ENCODE measurements around the gene PARD6G.

The PARD6G gene, protein sequence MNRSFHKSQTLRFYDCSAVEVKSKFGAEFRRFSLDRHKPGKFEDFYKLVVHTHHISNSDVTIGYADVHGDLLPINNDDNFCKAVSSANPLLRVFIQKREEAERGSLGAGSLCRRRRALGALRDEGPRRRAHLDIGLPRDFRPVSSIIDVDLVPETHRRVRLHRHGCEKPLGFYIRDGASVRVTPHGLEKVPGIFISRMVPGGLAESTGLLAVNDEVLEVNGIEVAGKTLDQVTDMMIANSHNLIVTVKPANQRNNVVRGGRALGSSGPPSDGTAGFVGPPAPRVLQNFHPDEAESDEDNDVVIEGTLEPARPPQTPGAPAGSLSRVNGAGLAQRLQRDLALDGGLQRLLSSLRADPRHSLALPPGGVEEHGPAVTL

DNA sequence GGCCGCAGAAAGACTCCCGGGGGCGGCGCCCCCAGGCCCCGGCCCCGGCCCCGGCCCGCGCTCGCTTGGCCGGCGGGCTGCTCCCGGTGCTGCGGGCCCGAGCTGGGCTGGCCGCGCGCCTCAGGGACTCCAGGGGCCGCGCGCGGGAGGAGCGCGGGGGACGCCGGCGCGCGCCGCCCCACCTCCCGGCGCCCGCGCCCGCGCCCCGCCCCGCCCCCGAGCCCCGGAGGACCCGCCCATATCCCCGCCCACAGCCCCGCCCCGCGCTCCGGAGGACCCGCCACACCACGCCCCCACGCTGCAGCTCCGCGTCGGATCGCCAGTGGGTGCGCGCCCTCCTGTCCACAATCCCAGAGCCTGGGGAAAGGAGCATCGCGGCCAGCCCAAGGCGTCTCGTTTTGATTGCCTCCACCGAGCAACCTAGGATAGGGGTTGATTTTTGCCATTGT is at the start of gene PARD6G:
TSS of gene PARD6G (minus strand) at position 122 of the 449 bp plus-strand sequence. CDS start 166 bp downstream, outside the sequence.
- peak; percentile 13 to 61 (median 30) for DNase-seq (ENCODE audit: low read depth in 3 of 3)

DNA sequence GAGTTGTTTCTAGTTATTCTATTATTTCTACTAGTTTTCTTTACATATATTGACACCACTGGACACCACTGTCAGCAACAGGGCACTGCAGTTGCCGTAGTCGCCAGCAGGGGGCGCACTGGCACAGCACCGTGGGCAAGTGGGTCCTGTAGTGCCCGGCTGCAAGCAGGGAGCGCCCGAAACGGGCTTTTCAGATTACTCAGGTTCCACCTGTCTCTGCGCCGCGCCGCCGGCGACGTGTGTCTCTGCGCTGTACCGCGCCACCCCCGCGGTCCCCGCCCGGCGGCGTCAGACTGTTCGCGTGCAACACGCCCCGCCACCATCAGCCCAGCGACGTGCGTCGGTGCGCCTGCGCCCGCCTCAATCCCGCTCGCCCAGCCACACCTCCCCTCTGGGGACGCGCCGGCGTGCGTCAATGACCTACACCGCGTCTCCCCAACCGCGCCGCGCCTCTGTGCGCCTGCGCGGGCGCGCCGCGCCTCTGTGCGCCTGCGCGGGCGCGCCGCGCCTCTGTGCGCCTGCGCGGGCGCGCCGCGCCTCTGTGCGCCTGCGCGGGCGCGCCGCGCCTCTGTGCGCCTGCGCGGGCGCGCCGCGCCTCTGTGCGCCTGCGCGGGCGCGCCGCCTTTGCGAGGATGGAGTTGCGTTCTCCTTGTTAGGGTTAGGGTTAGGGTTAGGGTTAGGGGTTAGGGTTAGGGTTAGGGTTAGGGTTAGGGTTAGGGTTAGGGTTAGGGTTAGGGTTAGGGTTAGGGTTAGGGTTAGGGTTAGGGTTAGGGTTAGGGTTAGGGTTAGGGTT is 15.1 kb upstream of the PARD6G start:
- DNase-seq (ENCODE audit: low read depth in 3 of 3): peak in 1 of 3 experiments; percentile 32

DNA sequence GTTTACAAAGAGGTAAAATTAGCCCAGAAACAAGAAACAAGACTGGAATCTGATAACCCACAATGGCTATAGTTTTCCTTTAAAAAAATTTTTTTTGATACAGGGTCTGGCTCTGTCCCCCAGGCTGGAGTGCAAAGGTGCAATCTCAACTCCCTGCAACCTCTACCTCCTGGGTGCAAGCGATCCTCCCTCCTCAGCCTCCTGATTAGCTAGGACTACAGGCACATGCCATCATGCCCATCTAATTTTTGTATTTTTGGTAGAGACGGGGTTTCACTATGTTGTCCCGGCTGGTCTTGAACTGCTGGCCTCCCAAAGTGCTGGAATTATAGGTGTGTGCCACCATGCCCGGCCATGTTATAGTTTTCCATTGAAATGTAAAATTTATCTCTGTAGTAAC is 12.3 kb upstream of the PARD6G start:
- no peak for DNase-seq (ENCODE audit: low read depth in 3 of 3)

DNA sequence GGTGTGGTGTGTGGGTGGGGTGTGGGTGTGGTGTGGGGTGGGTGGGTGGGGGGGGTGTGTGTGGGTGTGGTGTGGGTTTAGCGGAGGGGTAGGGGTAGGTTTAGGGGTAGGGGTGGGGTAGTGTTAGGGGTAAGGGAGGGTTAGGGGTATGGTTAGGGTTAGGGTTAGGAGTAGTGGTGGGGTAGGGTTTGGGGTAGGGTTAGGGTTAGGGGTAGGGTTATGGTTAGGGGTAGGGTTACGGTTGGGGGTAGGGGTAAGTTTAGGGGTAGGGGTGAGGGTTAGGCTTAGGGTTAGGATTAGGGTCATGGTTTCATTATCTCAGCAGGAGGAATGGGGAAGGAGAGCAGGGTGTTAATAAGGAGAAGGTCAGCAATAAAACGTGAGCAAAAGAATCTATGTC is 11.3 kb upstream of the PARD6G start:
- no peak for DNase-seq (ENCODE audit: low read depth in 3 of 3)

DNA sequence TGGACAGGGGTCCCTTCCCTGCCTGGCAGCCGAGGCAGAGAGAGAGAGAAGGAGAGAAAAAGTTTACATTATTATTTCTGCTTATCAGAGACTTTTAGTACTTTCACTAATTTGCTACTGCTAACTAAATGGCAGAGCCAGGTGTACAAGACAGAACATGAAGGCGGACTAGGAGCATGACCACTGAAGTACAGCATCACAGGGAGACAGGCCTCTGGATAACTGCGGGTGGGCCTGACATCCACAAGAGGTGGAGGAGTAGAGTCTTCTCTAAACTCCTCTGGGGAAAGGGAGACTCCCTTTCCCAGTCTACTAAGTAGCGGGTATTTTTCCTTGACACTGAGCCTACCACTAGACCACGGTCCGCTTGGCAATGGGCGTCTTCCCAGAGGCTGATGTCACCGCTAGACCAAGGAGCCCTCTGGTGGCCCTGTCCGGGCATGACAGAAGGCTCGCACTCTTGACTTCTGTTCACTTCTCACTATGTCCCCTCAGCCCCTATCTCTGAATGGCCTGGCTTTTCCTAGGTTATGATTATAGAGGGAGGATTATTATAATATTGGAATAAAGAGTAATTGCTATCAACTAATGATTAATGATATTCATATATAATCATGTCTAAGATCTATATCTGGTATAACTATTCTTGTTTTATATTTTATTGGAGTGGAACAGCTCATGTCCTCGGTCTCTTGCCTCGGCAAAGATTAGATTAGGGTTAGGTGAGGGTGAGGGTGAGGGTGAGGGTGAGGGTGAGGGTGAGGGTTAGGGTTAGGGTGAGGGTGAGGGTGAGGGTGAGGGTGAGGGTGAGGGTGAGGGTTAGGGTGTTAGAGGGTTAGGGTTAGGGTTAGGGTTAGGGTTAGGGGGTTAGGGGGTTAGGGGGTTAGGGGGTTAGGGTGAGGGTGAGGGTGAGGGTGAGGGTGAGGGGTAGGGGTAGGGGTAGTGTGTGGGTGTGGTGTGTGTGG is 10.5 kb upstream of the PARD6G start:
- peak; percentile 21 to 62 (median 34) for DNase-seq (ENCODE audit: low read depth in 3 of 3)

DNA sequence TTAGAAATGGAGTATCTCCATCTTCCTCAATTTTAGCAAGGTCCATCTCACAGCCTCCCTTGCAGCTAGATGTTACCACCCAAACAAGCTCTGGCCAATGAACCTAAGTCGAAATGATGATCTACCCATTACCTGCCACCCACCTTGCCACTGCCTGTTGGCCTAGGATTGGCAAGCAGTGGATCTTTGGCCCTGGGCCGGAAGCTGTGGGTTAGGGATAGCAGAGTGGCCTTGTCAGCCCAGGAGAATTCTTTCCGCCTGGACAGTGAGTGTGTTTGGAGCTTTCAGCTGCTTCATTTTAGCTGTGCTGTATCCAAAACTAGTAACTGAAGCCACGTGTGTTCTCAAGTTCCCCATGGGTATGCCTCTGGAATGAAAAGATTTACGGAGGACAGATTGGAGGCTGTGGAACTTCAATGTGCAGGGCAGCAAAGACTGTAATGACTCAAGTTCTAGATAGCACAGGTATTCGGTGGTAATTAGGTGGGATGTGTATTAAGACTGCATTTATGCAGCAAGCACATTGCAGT is 7.7 kb upstream of the PARD6G start:
- DNase-seq (ENCODE audit: low read depth in 3 of 3): no peak

DNA sequence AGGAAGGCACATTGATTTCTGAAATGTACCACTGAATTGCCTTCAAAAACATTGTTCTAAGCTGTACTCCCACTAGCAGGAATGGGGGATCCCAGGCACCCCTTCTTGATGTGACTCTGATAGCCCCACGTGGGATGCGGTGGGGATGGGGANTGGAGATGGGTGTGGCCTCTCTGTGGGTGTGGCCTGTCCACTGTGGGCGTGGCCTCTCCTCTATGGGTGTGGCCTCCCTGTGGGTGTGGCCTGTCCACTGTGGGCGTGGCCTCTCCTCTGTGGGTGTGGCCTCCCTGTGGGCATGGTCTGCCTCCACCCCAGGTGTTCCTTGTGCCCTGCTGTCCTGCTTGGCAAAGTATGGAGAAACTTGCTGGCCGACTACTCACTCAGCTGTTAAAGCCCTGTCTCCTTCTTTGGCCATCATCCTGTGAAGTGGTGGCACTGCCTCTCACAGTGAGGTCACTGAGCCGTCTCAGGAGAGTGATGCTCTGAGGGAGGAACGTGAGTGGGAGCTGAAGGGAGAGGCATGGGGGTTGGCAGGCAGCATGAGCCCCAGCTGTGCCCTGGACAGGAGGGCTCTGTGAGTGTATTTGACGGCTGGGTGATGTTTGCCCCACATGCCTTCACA is 6.7 kb upstream of the PARD6G start:
- DNase-seq (ENCODE audit: low read depth in 3 of 3): no peak

DNA sequence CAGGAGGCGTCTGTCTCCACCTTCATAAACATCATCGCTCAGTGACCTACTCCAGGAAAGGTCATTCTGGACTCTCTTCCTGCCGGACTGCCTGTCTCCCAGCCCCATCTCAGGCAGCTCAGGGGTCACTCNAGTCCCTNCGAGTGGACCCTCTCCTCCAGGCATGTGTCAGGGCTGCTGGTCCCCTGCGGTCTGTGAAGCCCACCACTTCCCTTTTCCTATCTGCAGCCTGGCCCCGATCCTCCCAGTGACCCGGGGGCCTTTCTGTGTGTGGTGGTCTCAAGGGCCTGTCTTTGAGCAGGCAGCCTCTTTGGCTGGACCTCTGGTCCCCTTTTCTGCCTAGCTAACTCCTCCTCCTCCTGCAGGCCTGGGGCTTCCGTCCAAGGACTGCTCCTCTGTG is 5.9 kb upstream of the PARD6G start:
- no peak for DNase-seq (ENCODE audit: low read depth in 3 of 3)

DNA sequence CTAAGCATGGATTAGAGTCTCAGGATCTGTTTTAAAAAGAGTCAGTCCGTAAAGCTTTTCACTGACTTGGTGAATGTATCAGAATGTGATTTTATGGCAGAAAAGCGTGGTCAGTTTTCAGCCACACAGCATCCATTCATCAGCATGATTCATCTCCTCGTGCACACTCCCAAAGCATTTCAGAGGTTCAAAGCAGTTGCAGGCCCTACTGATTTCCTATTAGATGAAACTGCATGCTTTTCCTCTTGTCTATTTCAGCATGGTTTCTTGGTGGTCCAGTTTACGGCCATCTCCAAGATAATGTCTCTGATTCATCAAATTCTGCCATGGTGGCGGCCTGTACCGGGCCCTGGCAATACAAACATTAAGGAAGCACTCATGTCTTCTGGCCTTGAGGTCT is 4.8 kb upstream of the PARD6G start:
- no peak for DNase-seq (ENCODE audit: low read depth in 3 of 3)

DNA sequence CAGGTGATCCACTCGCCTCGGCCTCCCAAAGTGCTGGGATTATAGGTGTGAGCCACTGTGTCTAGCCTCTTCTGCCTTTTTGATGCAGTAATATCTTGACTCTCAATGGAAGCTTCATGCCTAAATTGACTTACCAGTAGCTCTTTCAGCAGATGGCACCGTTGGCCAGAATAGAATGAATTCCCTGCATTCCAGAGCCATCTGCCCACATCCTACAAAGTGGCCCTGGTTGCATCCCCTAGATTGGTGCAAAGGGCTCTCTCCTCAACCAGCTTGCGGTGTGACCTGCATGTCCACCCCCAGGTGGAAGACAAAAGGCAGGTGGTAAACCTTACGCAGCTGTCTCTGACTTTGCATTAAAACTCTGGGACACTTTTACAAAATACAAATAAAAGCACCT is 4.4 kb upstream of the PARD6G start:
- DNase-seq (ENCODE audit: low read depth in 3 of 3): no peak

DNA sequence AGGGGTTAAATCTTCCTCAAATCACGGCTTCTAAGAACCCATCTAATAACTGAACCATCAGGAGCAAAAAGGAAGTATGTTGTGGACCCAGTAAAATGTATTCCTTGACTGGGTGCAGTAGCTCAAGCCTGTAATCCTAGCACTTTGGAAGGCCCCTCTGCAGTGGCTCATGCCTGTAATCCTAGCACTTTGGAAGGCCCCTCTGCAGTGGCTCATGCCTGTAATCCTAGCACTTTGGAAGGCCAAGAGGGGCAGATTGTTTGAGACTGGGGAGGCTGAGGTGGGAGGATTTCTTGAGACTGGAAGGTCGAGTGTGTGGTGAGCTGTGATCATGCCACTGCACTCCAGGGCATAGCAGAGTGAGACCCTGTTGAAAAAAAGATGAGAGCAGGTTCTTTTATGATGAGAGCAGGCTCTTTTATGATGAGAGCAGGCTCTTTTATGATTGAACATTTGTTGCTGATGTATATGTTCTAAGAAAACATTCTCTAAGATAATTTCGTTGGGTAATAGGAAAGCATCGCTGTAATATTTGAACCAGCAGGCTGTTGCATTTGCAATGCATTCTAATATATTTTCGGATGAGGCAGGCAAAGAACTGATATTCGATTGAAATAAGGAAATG is 3.5 kb upstream of the PARD6G start:
- no peak for DNase-seq (ENCODE audit: low read depth in 3 of 3)

DNA sequence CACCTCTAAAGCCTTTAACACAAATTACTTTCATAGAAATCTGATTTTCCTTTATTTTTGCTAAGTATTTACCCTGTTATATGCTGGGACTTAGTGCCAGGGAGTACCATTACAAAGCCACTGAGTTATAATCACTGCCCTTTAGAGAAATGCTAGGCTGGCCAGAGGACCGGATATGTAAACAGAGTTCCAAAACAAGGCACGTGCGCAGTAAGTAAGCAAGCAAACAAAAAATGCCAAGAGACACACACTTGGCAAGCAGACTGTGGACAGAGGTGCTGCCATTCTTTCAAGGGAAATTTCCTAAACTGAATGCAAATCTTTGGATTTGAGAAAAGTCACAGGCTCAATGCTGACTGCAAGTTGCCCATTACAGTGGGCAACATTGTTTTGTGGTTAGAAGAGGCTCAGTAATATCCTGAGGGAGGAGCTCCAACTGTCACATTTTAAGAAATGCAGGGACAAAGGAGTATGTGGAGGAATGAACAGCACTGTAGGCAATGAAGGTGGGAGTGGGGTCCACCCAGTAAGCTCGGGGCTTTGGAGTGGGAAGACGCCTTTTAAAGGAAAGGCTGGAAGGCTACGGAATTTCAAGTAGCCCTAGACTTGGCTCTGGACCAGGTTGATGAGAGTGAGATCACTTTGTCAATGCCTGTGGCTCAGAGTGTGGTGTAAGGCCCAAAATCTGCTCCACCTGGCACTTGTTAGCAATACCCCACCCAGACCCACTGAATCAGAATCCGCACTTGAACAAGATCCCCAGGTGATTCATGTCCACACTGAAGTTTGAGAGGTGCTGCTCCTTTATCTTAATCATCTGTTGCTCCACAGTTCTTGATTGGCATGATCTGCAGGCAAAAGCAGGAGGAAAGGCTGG is 2.1 kb upstream of the PARD6G start:
- no peak for DNase-seq (ENCODE audit: low read depth in 3 of 3)

DNA sequence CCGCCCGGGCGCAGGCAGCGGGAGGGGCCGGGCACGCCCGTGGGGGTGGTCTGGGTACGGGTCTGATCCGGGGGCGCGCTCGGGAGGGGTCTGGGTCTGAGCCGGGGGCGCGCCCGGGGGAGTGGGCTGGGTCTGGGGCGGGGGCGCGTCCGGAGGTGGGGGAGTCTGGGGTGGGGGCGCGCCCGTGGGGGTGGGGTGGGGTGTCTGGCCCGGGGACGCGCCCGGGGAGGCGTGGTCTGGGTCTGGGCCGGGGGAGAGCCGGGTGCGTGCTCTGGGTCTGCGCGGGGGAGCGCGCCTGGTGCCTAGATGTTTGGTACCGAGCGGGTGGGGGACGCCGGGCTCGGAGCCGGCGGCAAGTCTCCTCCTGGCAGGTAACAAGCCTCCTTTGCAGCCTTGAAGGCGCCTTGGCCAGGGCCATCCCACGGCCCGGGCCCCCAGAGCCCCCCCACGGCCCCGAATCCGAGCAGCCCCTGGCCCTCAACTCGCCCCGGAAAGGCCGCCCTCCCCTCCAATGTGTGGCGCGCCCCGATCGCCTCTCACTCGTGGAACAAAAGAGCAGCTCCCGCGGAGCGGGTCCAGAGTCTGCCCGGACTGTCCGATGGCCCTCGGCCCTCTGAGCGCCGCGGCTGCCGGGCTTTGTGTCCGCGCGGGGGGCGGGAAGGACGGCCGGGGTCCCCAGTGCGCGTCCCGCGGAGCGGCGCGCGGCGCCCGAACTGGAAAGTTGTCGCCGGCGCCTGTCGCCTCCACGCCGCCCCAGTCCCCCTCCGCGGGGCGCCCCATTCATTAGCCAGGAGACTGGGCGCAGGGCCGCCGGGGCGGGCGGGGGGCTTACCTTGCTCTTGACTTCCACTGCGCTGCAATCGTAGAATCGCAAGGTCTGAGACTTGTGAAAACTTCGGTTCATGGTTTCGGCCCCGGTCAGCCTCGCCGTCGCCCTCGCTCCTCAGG is 595 bp downstream of the PARD6G start:
- DNase-seq (ENCODE audit: low read depth in 3 of 3): no peak

DNA sequence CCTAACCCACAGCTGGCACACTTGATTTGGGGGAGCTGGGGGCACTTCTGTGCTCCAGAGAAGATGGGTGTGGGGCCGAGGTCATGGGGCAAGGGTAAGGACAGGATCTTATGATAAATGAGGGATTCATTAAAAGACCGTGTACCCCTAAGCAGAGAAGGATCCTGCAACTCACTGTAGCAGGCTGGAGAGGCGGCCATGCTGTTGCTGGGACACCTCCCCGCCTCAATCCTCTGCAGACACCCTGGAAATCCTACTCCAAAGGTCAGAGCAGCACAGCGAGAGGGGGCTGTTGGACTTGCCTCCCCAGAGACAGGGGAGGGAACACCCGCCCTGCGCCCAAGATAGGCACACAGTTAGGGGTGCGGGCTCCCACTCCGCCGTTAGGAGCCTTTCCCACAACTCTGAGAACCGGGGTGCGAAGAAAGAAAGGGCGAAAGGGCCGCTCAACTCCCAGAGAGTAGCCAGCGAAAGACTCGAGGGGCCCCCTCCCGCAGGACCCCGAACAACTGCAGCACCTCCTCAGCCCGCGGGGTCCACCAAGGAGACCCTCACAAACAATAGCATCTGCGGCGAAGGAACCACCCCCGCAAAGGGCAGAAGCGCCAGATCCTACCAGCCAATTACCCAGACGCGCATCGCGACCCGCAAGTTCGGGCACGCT is 1.4 kb downstream of the PARD6G start:
- no peak for DNase-seq (ENCODE audit: low read depth in 3 of 3)

DNA sequence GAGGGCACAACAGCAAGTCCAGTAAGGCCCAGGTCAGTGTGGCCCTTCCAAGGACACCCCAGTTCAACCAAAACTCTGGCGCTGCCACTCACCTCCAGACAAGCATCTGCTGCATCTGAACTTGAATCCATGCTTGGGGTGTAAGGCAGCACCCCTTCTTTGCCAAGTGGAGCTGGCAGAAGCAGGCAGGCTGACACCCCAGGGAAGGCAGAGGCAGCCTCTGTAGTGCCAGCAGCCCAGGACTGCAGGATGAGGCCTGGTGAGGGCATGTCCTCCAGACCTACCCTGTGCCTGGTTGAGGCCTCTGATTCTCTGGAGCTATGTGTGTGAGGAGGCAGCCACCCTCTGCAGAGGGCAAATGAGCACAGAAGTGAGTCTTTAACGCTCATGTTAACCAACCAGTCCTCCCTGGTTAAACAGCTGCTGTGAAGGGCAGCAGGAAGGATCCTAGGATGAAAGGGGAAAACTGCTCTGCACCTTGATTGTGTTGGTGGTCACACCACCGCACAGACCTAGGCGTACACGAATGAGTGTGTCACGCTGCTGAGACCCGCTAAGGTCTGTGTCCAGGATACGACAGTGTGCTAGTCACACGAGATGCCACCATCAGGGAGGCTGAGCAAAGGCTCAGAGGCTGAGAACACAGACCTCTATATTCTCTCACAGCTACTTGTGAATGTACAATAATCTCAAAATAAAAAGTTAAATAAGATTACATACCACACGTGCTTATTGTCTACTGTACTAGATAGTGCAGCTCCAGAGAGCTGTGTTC is 2.2 kb downstream of the PARD6G start:
- DNase-seq (ENCODE audit: low read depth in 3 of 3): no peak

DNA sequence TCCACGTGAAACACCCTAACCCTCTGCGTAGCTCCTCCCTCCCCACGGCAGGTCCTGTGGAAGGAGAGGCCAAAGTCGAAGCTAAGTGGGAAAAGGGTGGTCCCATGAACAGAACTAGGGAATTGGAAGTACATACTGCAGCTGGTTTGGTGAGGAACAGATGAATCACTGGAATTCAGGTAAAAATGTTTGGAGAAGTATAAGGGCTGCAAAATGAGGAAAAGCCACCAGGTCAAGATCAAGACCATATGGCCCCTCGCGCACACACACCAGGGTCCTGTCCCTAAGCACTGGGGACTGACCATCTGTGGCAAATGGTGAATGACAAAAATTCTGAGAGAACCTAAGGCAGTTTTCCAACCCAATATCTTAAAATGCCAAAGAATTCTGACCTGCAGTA is 3.1 kb downstream of the PARD6G start:
- DNase-seq (ENCODE audit: low read depth in 3 of 3): no peak

DNA sequence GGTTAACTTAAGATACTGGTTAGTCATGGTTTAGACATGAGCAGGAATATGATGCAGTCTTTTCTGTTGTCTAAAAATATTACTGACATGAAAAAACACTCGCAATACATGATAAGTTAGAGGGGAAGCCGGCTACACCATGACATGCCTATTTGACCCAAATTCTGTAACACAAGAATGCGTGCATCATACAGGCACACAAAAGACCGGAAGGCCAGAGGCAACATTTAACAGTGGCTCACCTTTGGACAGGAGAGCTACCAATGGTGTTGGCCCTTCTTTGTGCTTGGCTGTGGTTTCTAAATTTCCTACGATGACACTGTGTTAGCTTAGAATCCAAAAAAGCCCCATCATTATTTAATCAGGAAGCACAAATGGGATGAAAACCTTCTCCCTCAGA is 4.1 kb downstream of the PARD6G start:
- no peak for DNase-seq (ENCODE audit: low read depth in 3 of 3)

Measured in stimulated activated CD4-positive, alpha-beta T cell treated with anti-CD3 and anti-CD28 coated beads, TNF-alpha, amount 100 ng/mL, for 24 hours (primary cell).